Erythroblast (primary cell): ENCODE results near the gene COL2A1.

Experiments used
- GATA1 ChIP-seq: IDR thresholded peaks from 2 replicates; pipeline ENCODE4 v1.6.1; 2011; ENCODE audit warnings: low read depth, mild to moderate bottlenecking, control low read depth, low read length, moderate library complexity
- POLR2A ChIP-seq: IDR thresholded peaks from 2 replicates; pipeline ENCODE4 v1.6.1; 2011; ENCODE audit warnings: mild to moderate bottlenecking, low read length

DNA sequence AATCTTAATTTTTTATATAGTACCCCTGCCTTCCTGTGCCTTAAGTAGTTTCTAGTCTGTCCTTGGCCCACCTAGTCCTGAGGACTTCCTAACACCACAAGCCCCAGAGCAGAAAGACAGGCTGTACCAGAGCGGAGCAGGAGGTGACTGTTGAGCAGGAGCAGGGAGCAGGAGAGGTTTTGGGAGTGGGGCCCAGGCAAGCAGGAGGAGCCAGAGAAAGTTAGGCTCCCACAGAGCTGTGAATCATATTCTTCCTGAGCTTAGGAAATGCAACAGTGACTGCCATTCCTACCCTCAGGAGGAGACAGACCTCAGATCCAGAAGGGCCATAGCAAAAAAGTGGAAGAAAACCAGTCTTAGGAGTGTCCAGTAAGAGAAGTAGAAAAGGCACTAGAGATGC, 28.3 kb upstream of the COL2A1 start:
- TF ChIP-seq POLR2A, result no peak
- no peak for TF ChIP-seq GATA1
